ENCODE data around the gene MAN2A2.
"Not testable (repeated sequence)": the region's sequence is repeated elsewhere in the genome, so short reads cannot be mapped to it uniquely, and the experiment has no call there.

MAN2A2 gene

GRCh38 chr15:90921887-90922286 is 18.8 kb downstream of the MAN2A2 start:
- DNase-seq (ENCODE audit: extremely low spot score): no peak
- no peak for TF ChIP-seq LEF1 (IDR thresholded peaks at IDR 0.05; ENCODE audit: borderline replicate concordance)
- TF ChIP-seq PKNOX1 (IDR thresholded peaks at IDR 0.05): no peak
- no peak for TF ChIP-seq FOXM1 (IDR thresholded peaks at IDR 0.05; ENCODE audit: borderline replicate concordance)
- TF ChIP-seq TARDBP (IDR thresholded peaks at IDR 0.05): no peak
- TF ChIP-seq ELF4 (IDR thresholded peaks at IDR 0.05): no peak
- no peak for TF ChIP-seq NFRKB (IDR thresholded peaks at IDR 0.05)
- no peak for TF ChIP-seq ZNF384 (IDR thresholded peaks at IDR 0.05)
- TF ChIP-seq L3MBTL2 (conservative IDR thresholded peaks at IDR 0.05): no peak
- no peak for TF ChIP-seq HDGF (IDR thresholded peaks at IDR 0.05; ENCODE audit: borderline replicate concordance)
- no peak for TF ChIP-seq SUZ12 (IDR thresholded peaks at IDR 0.05)
- TF ChIP-seq SP1 (IDR thresholded peaks at IDR 0.05): no peak
- no peak for TF ChIP-seq ARNT (IDR thresholded peaks at IDR 0.05)
- no peak for TF ChIP-seq FOXA1 (IDR thresholded peaks at IDR 0.05)
- TF ChIP-seq FOXK2 (IDR thresholded peaks at IDR 0.05): no peak
- no peak for TF ChIP-seq CTBP1 (IDR thresholded peaks at IDR 0.05; ENCODE audit: borderline replicate concordance)
- no peak for TF ChIP-seq BHLHE40 (IDR thresholded peaks at IDR 0.05; ENCODE audit: borderline replicate concordance)
- POLR2A ChIA-PET: interaction anchor here (1.5 to 2.8 kb wide), 3 partner anchors 8 to 13 kb away, joined by 4 to 15 read pairs (median 8); partner anchors contain the start of genes HDDC3 and UNC45A
- CTCF ChIA-PET: interaction anchor here (0.6 to 1.4 kb wide), 3 partner anchors 10 to 22 kb away, joined by 3 to 8 read pairs (median 5); partner anchors contain the start of gene HDDC3

GRCh38 chr15:90922712-90923322 is 19.7 kb downstream of the MAN2A2 start:
- POLR2A ChIA-PET: interaction anchor here (2.0 to 2.8 kb wide), 2 partner anchors 9 kb away, joined by 8 to 15 read pairs; partner anchors contain the start of gene HDDC3
- not testable (repeated sequence) for DNase-seq (ENCODE audit: extremely low spot score)
- CTCF ChIA-PET: interaction anchor here (0.8 to 2.0 kb wide), 3 partner anchors 9 to 11 kb away, joined by 3 to 13 read pairs (median 8); partner anchors contain the start of gene HDDC3

GRCh38 chr15:90924375-90924774 is 21.3 kb downstream of the MAN2A2 start:
- ChIA-PET POLR2A (no interaction called here), CTCF (interaction anchor here (2.0 kb wide), 1 partner anchor 8 kb away, joined by 13 read pairs; the partner anchor contains the start of gene HDDC3)
- no peak for DNase-seq (ENCODE audit: extremely low spot score)
- TF ChIP-seq L3MBTL2 (conservative IDR thresholded peaks at IDR 0.05) (no peak), ELF4 (IDR thresholded peaks at IDR 0.05) (no peak), ZNF384 (IDR thresholded peaks at IDR 0.05) (no peak), CTBP1 (IDR thresholded peaks at IDR 0.05; ENCODE audit: borderline replicate concordance) (no peak), SUZ12 (IDR thresholded peaks at IDR 0.05) (no peak)

- POLR2A ChIA-PET; DNase-seq (ENCODE audit: extremely low spot score): not testable (repeated sequence)
- CTCF ChIA-PET: interaction anchor here (1.3 kb wide), 1 partner anchor 25 kb away, joined by 4 read pairs; no protein-coding TSS in a partner anchor
These were observed 23.7 kb downstream of the MAN2A2 start for GRCh38 chr15:90926766-90927165.

- POLR2A ChIA-PET: interaction anchor here (8.2 kb wide), 1 partner anchor 24 kb away, joined by 142 read pairs; the partner anchor contains the start of gene MAN2A2
- DNase-seq (ENCODE audit: extremely low spot score): not testable (repeated sequence)
- CTCF ChIA-PET: interaction anchor here (0.7 kb wide), 2 partner anchors 212 to 965 kb away, joined by 4 to 12 read pairs; no protein-coding TSS in a partner anchor
These were observed 25.0 kb downstream of the MAN2A2 start for GRCh38 chr15:90928106-90928505.

GRCh38 chr15:90929246-90930019 is 26.3 kb downstream of the MAN2A2 start:
- ChIA-PET POLR2A (interaction anchor here (0.7 to 8.2 kb wide), 8 partner anchors 9 to 212 kb away, joined by 3 to 142 read pairs (median 7); partner anchors contain the start of genes BLM, MAN2A2 and RCCD1), CTCF (no interaction called here)
- TF ChIP-seq ZNF384 (IDR thresholded peaks at IDR 0.05): no peak
- no peak for TF ChIP-seq SP1 (IDR thresholded peaks at IDR 0.05)
- TF ChIP-seq HDGF (IDR thresholded peaks at IDR 0.05; ENCODE audit: borderline replicate concordance): no peak
- TF ChIP-seq LEF1 (IDR thresholded peaks at IDR 0.05; ENCODE audit: borderline replicate concordance): no peak
- no peak for TF ChIP-seq NFRKB (IDR thresholded peaks at IDR 0.05)
- TF ChIP-seq BHLHE40 (IDR thresholded peaks at IDR 0.05; ENCODE audit: borderline replicate concordance): no peak
- no peak for TF ChIP-seq FOXM1 (IDR thresholded peaks at IDR 0.05; ENCODE audit: borderline replicate concordance)
- no peak for TF ChIP-seq SUZ12 (IDR thresholded peaks at IDR 0.05)
- TF ChIP-seq PKNOX1 (IDR thresholded peaks at IDR 0.05): no peak
- TF ChIP-seq CTBP1 (IDR thresholded peaks at IDR 0.05; ENCODE audit: borderline replicate concordance): no peak
- DNase-seq (ENCODE audit: extremely low spot score): no peak

All from HEK293T (cell line).